Inferior parietal cortex (tissue), 1 donor: Measurements from ENCODE around the gene FRMD6.
A peak's percentile ranks its signal among the peaks of the same experiment; 100 is the strongest.
"Not testable (repeated sequence)": the region's sequence is repeated elsewhere in the genome, so short reads cannot be mapped to it uniquely, and the experiment has no call there.

Experiments used
- DNase-seq: peaks from one replicate; pipeline ENCODE4 v3.0.0-alpha.2; 2016; ENCODE audit errors: extremely low spot score

The FRMD6 gene

DNA sequence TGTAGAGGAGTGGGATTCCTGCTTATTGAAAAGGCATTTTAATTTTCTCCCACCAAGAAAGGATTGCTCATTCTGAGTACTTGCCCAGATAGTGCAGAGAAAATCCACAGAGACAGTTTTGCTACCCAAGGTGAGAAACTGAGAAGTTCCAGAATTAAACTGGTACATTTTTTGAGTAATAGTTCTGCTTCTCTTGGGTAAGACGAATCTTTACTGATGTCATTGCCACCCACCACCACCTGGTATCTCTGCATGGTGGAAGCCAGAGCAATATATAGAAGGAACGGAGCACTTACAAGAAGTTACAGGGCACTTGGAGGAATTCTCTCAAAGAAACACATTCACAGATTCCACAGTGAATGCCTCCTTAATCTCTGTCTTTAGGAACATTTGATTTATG lies 20.7 kb upstream of the FRMD6 start:
- peak; percentile 61 for DNase-seq

DNA sequence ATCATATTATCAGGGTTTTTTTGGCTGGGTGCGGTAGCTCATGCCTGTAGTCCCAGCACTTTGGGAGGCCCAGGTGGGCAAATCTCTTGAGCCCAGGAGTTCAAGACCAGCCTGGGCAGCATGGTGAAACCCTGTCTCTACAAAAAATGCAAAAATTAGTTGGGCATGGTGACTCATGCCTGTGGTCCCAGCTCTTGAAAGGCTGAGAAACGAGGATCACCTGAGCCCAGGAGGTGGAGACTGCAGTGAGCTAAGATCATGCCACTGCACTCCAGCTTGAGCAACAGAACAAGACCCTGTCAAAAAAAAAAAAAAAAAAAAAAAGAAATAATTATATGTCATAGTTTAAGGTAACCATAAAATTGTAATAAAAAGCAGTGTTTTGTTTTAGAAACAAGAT lies 18.4 kb upstream of the FRMD6 start:
- not testable (repeated sequence) for DNase-seq

DNA sequence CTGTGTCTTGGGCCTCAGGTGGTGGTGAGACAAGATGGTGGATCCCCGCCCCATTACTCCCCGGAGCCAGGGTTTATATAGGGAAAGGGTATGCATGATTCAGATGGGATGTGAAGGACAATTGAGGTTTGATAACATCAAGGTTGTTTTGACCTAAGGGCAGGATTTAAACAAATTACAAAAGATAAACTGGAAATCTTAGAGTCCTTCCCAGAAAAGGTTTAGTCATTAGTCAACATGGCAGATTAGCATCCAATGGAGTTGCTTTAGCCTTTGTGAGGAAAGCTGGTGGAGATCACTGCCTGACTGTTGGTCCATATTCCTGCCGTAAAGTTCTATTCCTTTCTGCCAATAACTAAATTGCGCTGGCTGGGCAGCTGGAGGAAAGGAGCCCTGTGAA lies 15.6 kb upstream of the FRMD6 start:
- DNase-seq = no peak

- no peak for DNase-seq
Observed at GRCh38 chr14:51638071-51638944, 13.4 kb upstream of the FRMD6 start.

DNA sequence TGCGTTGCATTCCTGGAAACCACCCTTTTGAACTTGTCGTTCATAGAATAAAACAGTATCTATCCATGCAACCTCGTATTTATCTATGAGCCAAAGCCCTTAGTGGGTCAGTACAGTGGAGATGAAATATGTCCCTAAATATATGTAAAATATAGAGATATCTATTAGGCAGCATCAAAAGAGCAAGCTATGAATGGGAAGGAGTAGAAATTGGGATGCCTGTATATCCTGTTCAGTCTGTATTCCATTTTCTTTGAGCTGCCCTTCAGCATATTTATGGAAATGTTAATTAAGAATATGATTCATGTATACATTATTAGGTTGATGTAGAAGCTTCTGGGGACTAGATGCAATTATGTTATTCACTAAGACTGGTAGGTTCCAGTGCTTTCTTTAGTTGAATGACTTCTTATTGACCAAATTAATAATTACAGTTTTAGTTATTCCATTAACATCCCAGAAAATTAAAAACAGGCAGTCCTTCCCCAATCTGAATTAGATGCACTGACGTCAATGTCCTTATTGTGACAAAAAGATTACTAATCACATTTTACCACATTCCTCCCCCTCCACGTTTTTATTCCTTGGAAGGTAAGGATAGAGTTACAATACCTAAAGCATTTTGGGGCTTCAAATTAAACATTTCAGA lies 11.9 kb upstream of the FRMD6 start:
- no peak for DNase-seq

DNA sequence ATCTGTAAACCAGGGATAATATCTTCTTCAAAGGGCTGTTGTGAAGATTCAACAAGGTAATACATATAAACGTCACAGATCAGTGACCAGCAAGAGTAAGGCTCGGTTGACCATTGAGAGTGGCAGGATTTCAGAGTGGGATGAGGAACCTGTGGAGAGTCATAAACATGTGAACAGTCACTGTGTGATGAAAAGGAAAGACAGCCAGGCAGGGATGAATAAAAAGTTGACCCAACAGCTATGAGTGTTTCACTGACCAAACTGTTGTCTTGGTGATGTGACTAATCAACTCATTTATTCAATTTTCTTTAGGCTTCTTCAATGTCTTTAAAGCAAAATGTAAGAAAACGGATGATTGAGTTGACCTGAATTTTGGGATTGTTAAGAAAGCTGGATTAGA lies 8.6 kb upstream of the FRMD6 start:
- no peak for DNase-seq

GRCh38 chr14:51644217-51644933 lies 7.3 kb upstream of the FRMD6 start:
- no peak for DNase-seq

GRCh38 chr14:51648296-51648695 lies 3.4 kb upstream of the FRMD6 start:
- DNase-seq = no peak

DNA sequence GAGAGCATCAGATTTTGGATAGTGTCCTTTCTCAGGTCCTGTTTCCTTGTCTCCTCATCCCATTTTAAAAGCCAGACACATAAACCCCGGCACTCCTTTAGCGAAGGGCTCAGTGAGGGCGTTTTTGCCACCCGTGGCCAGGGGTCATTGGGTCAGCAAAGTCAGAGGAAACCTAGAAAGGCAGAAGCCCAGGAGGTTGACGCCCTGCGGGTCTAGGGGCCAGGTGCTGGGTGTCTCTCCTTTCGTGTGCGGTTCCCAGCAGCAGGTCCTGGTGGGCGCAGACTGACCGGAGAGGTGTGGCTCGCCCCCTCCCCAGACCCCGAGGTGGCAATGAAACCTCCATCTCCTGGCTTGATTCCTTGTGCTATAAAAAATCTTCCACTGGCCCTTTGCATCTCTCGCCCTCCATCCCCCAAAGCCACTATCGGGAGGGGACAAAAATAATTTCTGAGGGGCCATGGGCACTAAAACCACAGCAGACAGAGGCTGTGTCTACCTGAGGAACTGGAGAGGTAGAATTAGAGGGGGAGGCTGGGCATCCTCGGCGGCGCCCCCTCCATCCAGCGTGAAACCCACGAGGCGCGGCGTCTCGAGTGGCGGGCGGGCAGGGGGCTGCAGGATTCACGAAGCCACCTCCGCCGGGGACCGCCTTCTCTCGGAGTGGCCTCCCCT lies 858 bp upstream of the FRMD6 start:
- DNase-seq = no peak

- no peak for DNase-seq
Observed at GRCh38 chr14:51652168-51653078, 713 bp downstream of the FRMD6 start.

DNA sequence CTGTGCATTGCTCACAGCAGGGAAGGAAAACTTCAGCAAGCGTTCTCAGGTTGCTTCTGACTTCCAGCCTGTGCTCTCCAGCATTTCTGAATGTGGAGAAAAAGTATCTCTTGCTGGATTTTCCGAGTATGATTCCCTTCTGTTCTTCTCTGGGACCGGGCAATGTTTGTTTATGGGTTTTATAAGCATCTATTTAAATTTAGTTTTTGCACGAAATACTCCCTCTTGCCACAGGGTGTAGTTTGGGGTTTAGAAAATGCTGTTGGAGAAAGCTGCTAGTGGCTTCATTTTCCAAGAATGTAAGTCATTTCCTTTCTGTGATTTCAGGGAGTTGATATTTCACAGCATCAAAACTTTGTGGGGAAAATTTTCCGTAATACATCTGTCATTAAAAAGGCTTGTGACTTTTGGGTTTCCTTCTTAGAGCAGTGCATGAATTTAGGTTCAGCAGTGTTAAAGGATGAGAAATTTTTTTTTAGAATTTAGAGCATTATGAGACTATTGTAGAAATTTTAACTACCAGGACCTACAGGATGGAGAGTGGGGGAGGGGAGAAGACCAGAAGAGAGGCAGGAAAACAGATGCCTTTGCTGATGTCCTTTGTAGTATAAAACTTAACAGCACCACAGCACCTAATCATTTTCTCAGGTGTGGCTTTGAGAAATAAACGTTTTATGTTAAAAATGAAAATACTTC lies 1.5 kb downstream of the FRMD6 start:
- no peak for DNase-seq

- no peak for DNase-seq
Observed at GRCh38 chr14:51653775-51654532, 2.2 kb downstream of the FRMD6 start.

DNA sequence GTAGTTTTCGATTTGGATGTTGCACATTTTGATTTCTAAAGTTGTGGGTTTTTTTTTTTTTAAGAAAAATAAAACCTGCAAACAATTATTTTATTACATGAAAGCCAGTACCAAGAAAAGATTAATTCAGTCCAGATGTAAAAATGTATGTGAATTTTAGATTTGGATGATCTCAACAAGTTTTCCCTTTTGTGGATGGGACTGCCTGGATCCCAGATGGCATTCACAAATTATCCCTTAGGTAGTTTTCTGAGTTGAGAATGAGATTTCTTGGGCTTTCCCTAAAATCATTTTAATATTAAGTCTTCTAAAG lies 2.8 kb downstream of the FRMD6 start:
- no peak for DNase-seq

- no peak for DNase-seq
Observed at GRCh38 chr14:51657762-51658161, 6.1 kb downstream of the FRMD6 start.

DNA sequence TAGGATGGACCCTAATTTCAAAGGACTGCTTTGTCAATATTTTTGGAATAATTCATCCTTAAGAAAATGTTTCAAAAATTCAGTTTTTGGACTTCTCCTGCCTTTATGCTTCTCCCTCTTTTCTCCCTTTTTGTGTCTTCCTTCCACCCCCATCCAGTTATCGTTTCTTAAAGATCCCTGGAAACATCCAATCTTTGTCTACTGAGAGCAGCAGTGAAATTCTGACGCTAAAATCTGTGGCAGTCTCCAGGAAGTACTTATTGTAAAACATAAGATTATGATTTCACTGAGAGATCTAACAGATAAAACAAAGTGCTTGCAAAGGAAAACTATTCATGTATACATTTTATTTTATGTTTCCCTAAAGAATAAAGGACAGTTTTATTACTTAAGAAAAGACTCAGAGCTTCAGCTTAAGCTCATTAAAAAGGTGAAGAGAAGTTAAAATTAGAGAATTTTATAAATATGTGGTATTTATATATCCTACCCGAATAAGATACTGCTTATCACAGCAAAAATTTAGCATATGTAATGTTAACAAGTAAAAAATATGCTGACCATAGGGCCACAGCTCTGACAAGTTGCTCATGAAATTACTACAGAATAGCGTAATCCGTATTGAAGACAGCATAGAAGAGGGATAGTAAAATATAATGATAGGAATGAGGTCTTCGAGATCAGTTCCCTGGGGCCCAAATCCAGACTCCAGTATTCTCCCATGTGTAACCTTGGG lies 6.9 kb downstream of the FRMD6 start:
- no peak for DNase-seq

DNA sequence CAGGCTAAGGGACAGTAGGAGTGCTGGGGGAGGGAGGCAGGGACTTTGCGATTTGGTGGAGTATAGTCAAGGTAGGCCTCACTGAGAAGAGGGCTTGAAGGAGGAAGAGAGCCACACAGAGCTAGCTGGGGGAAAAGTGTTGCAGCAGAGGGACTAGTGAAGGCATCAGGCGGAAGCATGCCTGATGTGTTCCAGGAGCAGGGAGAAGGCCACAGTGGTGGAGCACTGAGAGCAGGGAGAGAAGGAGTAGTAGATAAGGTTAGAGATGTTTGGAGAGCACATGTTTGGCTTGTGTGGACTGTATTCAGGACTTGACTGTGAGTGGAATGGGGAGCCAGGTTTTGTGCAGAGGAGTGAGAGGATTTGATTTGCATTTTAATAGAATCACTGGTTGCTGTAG lies 9.0 kb downstream of the FRMD6 start:
- DNase-seq = no peak

GRCh38 chr14:51661504-51661903 lies 9.8 kb downstream of the FRMD6 start:
- DNase-seq = no peak

GRCh38 chr14:51663783-51664326 lies 12.1 kb downstream of the FRMD6 start:
- DNase-seq = no peak

DNA sequence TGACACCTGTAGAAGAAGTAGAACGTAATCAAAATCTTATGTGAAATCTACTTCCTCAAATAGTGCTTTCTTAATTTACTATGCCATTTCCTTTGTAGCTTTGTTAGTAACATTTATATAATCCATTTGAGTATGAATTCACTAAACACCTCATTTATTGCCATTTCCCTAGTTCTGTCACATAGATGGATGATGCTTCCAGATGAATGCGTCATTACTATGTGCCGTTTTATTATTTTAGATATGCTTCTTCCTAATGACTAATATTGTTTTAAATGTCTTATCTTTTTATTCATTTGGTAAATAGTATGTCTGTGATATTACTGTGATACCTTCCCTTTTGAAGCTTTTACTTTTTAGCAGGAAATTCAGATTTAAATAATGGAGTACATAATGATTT lies 14.4 kb downstream of the FRMD6 start:
- DNase-seq = no peak
